ENCODE results near the gene VEZT. TPM values are rescaled to one million over a fixed set of nuclear protein-coding genes. Genes with fewer than 3 reads are reported as not detected.
A peak's percentile ranks its signal among the peaks of the same experiment; 100 is the strongest.

Gene VEZT
- total and polyA plus RNA-seq, 2 donors (not counting 1 experiment from before 2014, with no cell fraction given): 76.6 to 123 TPM

DNA sequence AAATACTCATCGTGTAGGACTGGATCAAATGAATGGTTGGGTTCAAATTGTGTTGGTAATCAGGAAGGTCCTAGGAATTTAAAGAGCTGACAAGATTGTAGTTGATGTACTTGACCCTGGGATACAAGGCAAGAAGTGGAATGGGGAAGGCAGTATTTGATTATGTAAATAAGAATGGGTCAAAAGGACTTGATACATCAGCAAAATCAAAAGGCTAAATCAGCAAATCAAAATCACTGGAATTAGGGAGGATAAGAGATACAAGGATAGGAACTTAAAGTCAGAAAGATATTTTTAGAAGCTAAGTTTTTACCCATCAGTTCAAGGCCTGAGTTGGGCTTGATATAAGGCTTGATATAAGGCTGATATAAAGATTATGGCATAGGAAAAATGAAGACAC, 65.8 kb downstream of the VEZT start:
- DNase-seq (ENCODE audit: low read depth in 2 of 2): no peak
- Histone ChIP-seq H3K4me2 (ENCODE audit: extremely low read depth, insufficient read depth, low read length) (no peak overlapping the region), H3K9me3 (ENCODE audit: control insufficient read depth, insufficient read depth, low read depth, low read length) (no peaks in the 10 kb centered on the region), H3K36me3 (ENCODE audit: control insufficient read depth, insufficient read depth, low read length) (peaks cover 3% of the 10 kb centered on the region), H3K27ac (ENCODE audit: insufficient read depth, low read length) (no peak overlapping the region), H3K9ac (ENCODE audit: insufficient read depth, low read length) (no peak overlapping the region), H3K4me1 (ENCODE audit: control insufficient read depth, extremely low read depth, insufficient read depth, low read length) (no peaks in the 10 kb centered on the region), H4K20me1 (ENCODE audit: control insufficient read depth, extremely low read depth, insufficient read depth, low read length) (no peaks in the 10 kb centered on the region), H2AFZ (ENCODE audit: low read length) (no peak overlapping the region), H3K79me2 (ENCODE audit: control insufficient read depth, insufficient read depth, low read length) (no peaks in the 10 kb centered on the region), H3K27me3 (ENCODE audit: control insufficient read depth, insufficient read depth, low read length) (no peaks in the 10 kb centered on the region), H3K4me3 (replicated peaks in 1 of 4; ENCODE audit: control extremely low read depth in 1 of 4, insufficient read depth in 1 of 4, low read depth in 3 of 4, low read length in 4 of 4) (no peak overlapping the region)
- TF ChIP-seq EZH2 (IDR thresholded peaks at IDR 0.05; ENCODE audit: low read length, missing control alignments) (no peak), CTCF (conservative IDR thresholded peaks at IDR 0.05 in 1 of 2, IDR thresholded peaks at IDR 0.05 in 1 of 2; ENCODE audit: low read depth in 1 of 2, low read length in 2 of 2) (no peak)

DNA sequence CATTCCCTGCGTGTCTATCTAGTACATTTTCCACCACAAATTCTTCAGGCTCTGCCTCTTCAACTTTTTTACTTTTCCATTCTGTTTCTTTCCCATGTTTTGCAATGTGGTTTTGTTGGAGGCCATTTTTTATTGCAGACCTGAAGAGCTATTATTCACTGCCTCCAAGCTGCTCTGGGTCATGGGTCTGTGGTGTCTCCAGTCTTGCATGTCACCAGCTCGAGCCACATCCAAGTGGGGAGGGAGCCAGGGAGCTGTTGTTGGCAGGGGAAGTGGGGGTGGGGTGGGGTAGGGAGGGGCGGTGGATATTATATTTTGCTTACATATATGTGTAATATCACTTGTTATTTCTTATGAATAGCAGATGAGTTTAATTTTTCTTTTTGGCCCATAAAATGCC, 69.1 kb downstream of the VEZT start:
- no peaks in the 10 kb centered on the region for H3K4me1 ChIP-seq (ENCODE audit: control insufficient read depth, extremely low read depth, insufficient read depth, low read length)
- no peak overlapping the region for H3K27ac ChIP-seq (ENCODE audit: insufficient read depth, low read length)
- no peaks in the 10 kb centered on the region for H4K20me1 ChIP-seq (ENCODE audit: control insufficient read depth, extremely low read depth, insufficient read depth, low read length)
- no peak overlapping the region for H3K9ac ChIP-seq (ENCODE audit: insufficient read depth, low read length)
- H3K27me3 ChIP-seq (ENCODE audit: control insufficient read depth, insufficient read depth, low read length): no peaks in the 10 kb centered on the region
- H3K9me3 ChIP-seq (ENCODE audit: control insufficient read depth, insufficient read depth, low read depth, low read length): no peaks in the 10 kb centered on the region
- no peaks in the 10 kb centered on the region for H3K79me2 ChIP-seq (ENCODE audit: control insufficient read depth, insufficient read depth, low read length)
- H3K36me3 ChIP-seq (ENCODE audit: control insufficient read depth, insufficient read depth, low read length): peaks cover 1% of the 10 kb centered on the region
- no peak overlapping the region for H3K4me3 ChIP-seq (replicated peaks in 1 of 4; ENCODE audit: control extremely low read depth in 1 of 4, insufficient read depth in 1 of 4, low read depth in 3 of 4, low read length in 4 of 4)
- H2AFZ ChIP-seq (ENCODE audit: low read length): no peak overlapping the region
- TF ChIP-seq EZH2 (IDR thresholded peaks at IDR 0.05; ENCODE audit: low read length, missing control alignments) (no peak), CTCF (conservative IDR thresholded peaks at IDR 0.05 in 1 of 2, IDR thresholded peaks at IDR 0.05 in 1 of 2; ENCODE audit: low read depth in 1 of 2, low read length in 2 of 2) (no peak)
- peak in 1 of 2 donors; percentile 35 for DNase-seq (ENCODE audit: low read depth in 2 of 2)
- H3K4me2 ChIP-seq (ENCODE audit: extremely low read depth, insufficient read depth, low read length): no peak overlapping the region

- TF ChIP-seq CTCF (conservative IDR thresholded peaks at IDR 0.05 in 1 of 2, IDR thresholded peaks at IDR 0.05 in 1 of 2; ENCODE audit: low read depth in 1 of 2, low read length in 2 of 2): no peak
- Histone ChIP-seq H4K20me1 (ENCODE audit: control insufficient read depth, extremely low read depth, insufficient read depth, low read length) (no peaks in the 10 kb centered on the region), H3K4me3 (replicated peaks in 1 of 4; ENCODE audit: control extremely low read depth in 1 of 4, insufficient read depth in 1 of 4, low read depth in 3 of 4, low read length in 4 of 4) (no peak overlapping the region), H3K27ac (ENCODE audit: insufficient read depth, low read length) (no peak overlapping the region), H3K4me2 (ENCODE audit: extremely low read depth, insufficient read depth, low read length) (no peak overlapping the region), H3K27me3 (ENCODE audit: control insufficient read depth, insufficient read depth, low read length) (no peaks in the 10 kb centered on the region), H2AFZ (ENCODE audit: low read length) (no peak overlapping the region), H3K4me1 (ENCODE audit: control insufficient read depth, extremely low read depth, insufficient read depth, low read length) (no peaks in the 10 kb centered on the region), H3K9ac (ENCODE audit: insufficient read depth, low read length) (no peak overlapping the region), H3K79me2 (ENCODE audit: control insufficient read depth, insufficient read depth, low read length) (no peaks in the 10 kb centered on the region), H3K36me3 (ENCODE audit: control insufficient read depth, insufficient read depth, low read length) (no peaks in the 10 kb centered on the region), H3K9me3 (ENCODE audit: control insufficient read depth, insufficient read depth, low read depth, low read length) (no peaks in the 10 kb centered on the region)
- no peak for DNase-seq (ENCODE audit: low read depth in 2 of 2)
Observed at GRCh38 chr12:95291501-95291900, 73.9 kb downstream of the VEZT start.
